Spinal cord (tissue), 10 donors: Measurements from ENCODE around the gene DAGLA. TPM values are rescaled to one million over a fixed set of nuclear protein-coding genes. Genes with fewer than 3 reads are reported as not detected.

Source experiments
- DNase-seq, 6 donors: peaks; one replicate each; pipeline versions ENCODE4 v3.0.0 to v3.0.0-alpha.2; 2013 to 2015; ENCODE audit warnings: low spot score in 6 of 6, low read depth in 4 of 6
- H3K27ac ChIP-seq: one replicate; pipeline ENCODE4 v1.5.1; 2013; ENCODE audit warnings: low read depth, low read length, control low read depth
- H3K27me3 ChIP-seq: one replicate; pipeline ENCODE4 v1.6.1; 2013; ENCODE audit warnings: low read length; ENCODE audit not compliant: control insufficient read depth, insufficient read depth
- H3K36me3 ChIP-seq: one replicate; pipeline ENCODE4 v1.6.1; 2013; ENCODE audit warnings: low read length; ENCODE audit not compliant: control insufficient read depth, insufficient read depth
- H3K4me1 ChIP-seq: one replicate; pipeline ENCODE4 v1.6.1; 2013; ENCODE audit warnings: low read length; ENCODE audit not compliant: control insufficient read depth, insufficient read depth
- H3K4me3 ChIP-seq: one replicate; pipeline ENCODE4 v1.5.1; 2013; ENCODE audit warnings: low read depth, low read length, control low read depth
- H3K9me3 ChIP-seq: one replicate; pipeline ENCODE4 v1.6.1; 2013; ENCODE audit warnings: low read length; ENCODE audit not compliant: control insufficient read depth, insufficient read depth
- WGBS: methylation state at CpG from one replicate; pipeline ENCODE4 v1.1.5; 2013; ENCODE audit warnings: missing lambda C conversion rate; ENCODE audit not compliant: insufficient coverage; 5-methylcytosine and 5-hydroxymethylcytosine counted together
- polyA plus RNA-seq, 2 donors: library from polyadenylated mRNA; unstranded; fragments of 120-200 nt; gene quantifications; one replicate each; pipeline ENCODE4 v1.2.1, GENCODE V29; 2013; ENCODE audit not compliant: insufficient read length in 2 of 2
- total RNA-seq, 2 donors: library from RNA; depleted of rRNA in 1 of 2; stranded (reverse); fragments of 120-200 nt in 1 of 2; fragments of >200 nt in 1 of 2; gene quantifications; one replicate each; pipeline versions ENCODE4 v1.2.3 to v1.2.4, GENCODE V29; 2013 to 2014
- donor health status: healthy.

The DAGLA gene
- total and polyA plus RNA-seq, 4 donors: 3.9 to 21.7 (median 14.8) TPM

GRCh38 chr11:61706452-61707400, 26.5 kb downstream of the DAGLA start:
- Histone ChIP-seq H3K9me3 (no peaks in the 10 kb centered on the region), H3K4me1 (peaks cover 26% of the 10 kb centered on the region), H3K27ac (no peak overlapping the region), H3K27me3 (no peaks in the 10 kb centered on the region), H3K36me3 (peaks cover 24% of the 10 kb centered on the region), H3K4me3 (no peak overlapping the region)
- DNase-seq: no peak
- 63% methylated on average over 20 of the region's 27 CpGs for WGBS

- peaks cover 24% of the 10 kb centered on the region for H3K36me3 ChIP-seq
- DNase-seq: no peak
- peaks cover 35% of the 10 kb centered on the region for H3K4me1 ChIP-seq
- H3K27me3 ChIP-seq: no peaks in the 10 kb centered on the region
- H3K27ac ChIP-seq: no peak overlapping the region
- no peak overlapping the region for H3K4me3 ChIP-seq
- 93% methylated on average over 8 of the region's 9 CpGs for WGBS
- H3K9me3 ChIP-seq: no peaks in the 10 kb centered on the region
Observed at GRCh38 chr11:61707574-61707973, 27.4 kb downstream of the DAGLA start.

GRCh38 chr11:61709110-61709509, 28.9 kb downstream of the DAGLA start:
- no peaks in the 10 kb centered on the region for H3K9me3 ChIP-seq
- DNase-seq: no peak
- H3K27me3 ChIP-seq: no peaks in the 10 kb centered on the region
- WGBS: 97% methylated on average over 7 of the region's 7 CpGs
- H3K27ac ChIP-seq: no peak overlapping the region
- H3K4me3 ChIP-seq: no peak overlapping the region
- H3K36me3 ChIP-seq: peaks cover 27% of the 10 kb centered on the region
- peaks cover 39% of the 10 kb centered on the region for H3K4me1 ChIP-seq

- Histone ChIP-seq H3K27me3 (no peaks in the 10 kb centered on the region), H3K9me3 (no peaks in the 10 kb centered on the region), H3K4me3 (no peak overlapping the region), H3K27ac (no peak overlapping the region), H3K4me1 (peaks cover 42% of the 10 kb centered on the region), H3K36me3 (peaks cover 27% of the 10 kb centered on the region)
- WGBS: 69% methylated on average over 5 of the region's 7 CpGs
- DNase-seq: no peak
Observed at GRCh38 chr11:61709572-61709971, 29.4 kb downstream of the DAGLA start.

GRCh38 chr11:61710019-61710418, 29.8 kb downstream of the DAGLA start:
- 55% methylated on average over 6 of the region's 7 CpGs for WGBS
- Histone ChIP-seq H3K4me1 (peaks cover 42% of the 10 kb centered on the region), H3K27me3 (no peaks in the 10 kb centered on the region), H3K36me3 (peaks cover 25% of the 10 kb centered on the region), H3K27ac (no peak overlapping the region), H3K9me3 (no peaks in the 10 kb centered on the region), H3K4me3 (no peak overlapping the region)
- DNase-seq: peak in 1 of 6 donors; percentile 55

GRCh38 chr11:61711037-61711436, 30.8 kb downstream of the DAGLA start:
- H3K36me3 ChIP-seq: peaks cover 20% of the 10 kb centered on the region
- no peak overlapping the region for H3K27ac ChIP-seq
- WGBS: 75% methylated on average over 4 of the region's 14 CpGs
- no peak overlapping the region for H3K4me3 ChIP-seq
- H3K9me3 ChIP-seq: no peaks in the 10 kb centered on the region
- no peak for DNase-seq
- H3K4me1 ChIP-seq: peaks cover 45% of the 10 kb centered on the region
- no peaks in the 10 kb centered on the region for H3K27me3 ChIP-seq

GRCh38 chr11:61711498-61711897, 31.3 kb downstream of the DAGLA start:
- peaks cover 43% of the 10 kb centered on the region for H3K4me1 ChIP-seq
- H3K9me3 ChIP-seq: no peaks in the 10 kb centered on the region
- 17% methylated on average over 4 of the region's 6 CpGs for WGBS
- H3K27ac ChIP-seq: no peak overlapping the region
- peak in 2 of 6 donors; percentile 85 to 86 for DNase-seq
- peaks cover 15% of the 10 kb centered on the region for H3K36me3 ChIP-seq
- no peak overlapping the region for H3K4me3 ChIP-seq
- H3K27me3 ChIP-seq: no peaks in the 10 kb centered on the region

GRCh38 chr11:61712314-61712713, 32.1 kb downstream of the DAGLA start:
- WGBS: 81% methylated on average over 7 of the region's 12 CpGs
- Histone ChIP-seq H3K27me3 (no peaks in the 10 kb centered on the region), H3K4me3 (no peak overlapping the region), H3K4me1 (peaks cover 49% of the 10 kb centered on the region), H3K36me3 (peaks cover 7% of the 10 kb centered on the region), H3K9me3 (no peaks in the 10 kb centered on the region), H3K27ac (no peak overlapping the region)
- peak in 1 of 6 donors; percentile 88 for DNase-seq

- Histone ChIP-seq H3K27me3 (no peaks in the 10 kb centered on the region), H3K9me3 (no peaks in the 10 kb centered on the region), H3K4me1 (peaks cover 54% of the 10 kb centered on the region), H3K4me3 (no peak overlapping the region), H3K36me3 (peaks cover 3% of the 10 kb centered on the region), H3K27ac (no peak overlapping the region)
- 92% methylated on average over 6 of the region's 6 CpGs for whole genome bisulfite sequencing
- DNase-seq: no peak
Observed at GRCh38 chr11:61712846-61713245, 32.7 kb downstream of the DAGLA start.

GRCh38 chr11:61713464-61713863, 33.3 kb downstream of the DAGLA start:
- no peak for DNase-seq
- no peaks in the 10 kb centered on the region for H3K27me3 ChIP-seq
- peaks cover 61% of the 10 kb centered on the region for H3K4me1 ChIP-seq
- WGBS: 64% methylated on average over 9 of the region's 9 CpGs
- H3K36me3 ChIP-seq: peaks cover 3% of the 10 kb centered on the region
- no peak overlapping the region for H3K27ac ChIP-seq
- H3K4me3 ChIP-seq: no peak overlapping the region
- H3K9me3 ChIP-seq: no peaks in the 10 kb centered on the region
